Heart left ventricle (tissue), 13 donors: ENCODE data around the gene ZCCHC9.

Source experiments
- POLR2A ChIP-seq, 2 donors: fragments of 450-650 bp; IDR thresholded peaks; one replicate each; pipeline ENCODE4 v1.6.1; 2017; ENCODE audit warnings: antibody characterized with exemption in 2 of 2, mild to moderate bottlenecking in 2 of 2, moderate library complexity in 2 of 2
- TF ChIP-seq, protein P1 (sequence below), 12 donors: fragments of 200-600 bp; sonication (generic) in 4 of 12; IDR thresholded peaks; one replicate each; pipeline versions ENCODE4 v1.5.0 to v1.8.0; 2018 to 2022; ENCODE audit warnings: antibody characterized with exemption in 12 of 12, mild to moderate bottlenecking in 5 of 12
- donor health status: ischemic (EF 13 %, LVEDD 7.1; RV severe dilation, severe dysfunction).
- donor health status: DM: no; HTN: yes; CAD: no.
- donor health status: DM: no; HTN: no; CAD: no.
- donor health status: ischemic (EF 25% LVEDD 6.9; RV normal size, moderate dysfunction).
- donor health status: ischemic (EF 25% LVEDD 5.7; RV mildly dilated, moderate dysfunction).
- donor health status: ischemic (EF 35%, LVEDD 5.7; RV mildly dilated, moderate dysfunction).
- donor health status: nonischemic (EF 11% LVEDD 7.7; RV severe dilation, severe dysfunction).
- donor health status: DM: yes; HTN: yes; CAD: no.
- donor health status: PGD.
- donor health status: ischemic (EF 29% LVEDD 5.4; RV normal size, mild dysfunction).
- donor health status: nonischemic (EF 23%, LVEDD 6.1; RV moderate dilation, normal function).

- TF ChIP-seq, protein P1, sequence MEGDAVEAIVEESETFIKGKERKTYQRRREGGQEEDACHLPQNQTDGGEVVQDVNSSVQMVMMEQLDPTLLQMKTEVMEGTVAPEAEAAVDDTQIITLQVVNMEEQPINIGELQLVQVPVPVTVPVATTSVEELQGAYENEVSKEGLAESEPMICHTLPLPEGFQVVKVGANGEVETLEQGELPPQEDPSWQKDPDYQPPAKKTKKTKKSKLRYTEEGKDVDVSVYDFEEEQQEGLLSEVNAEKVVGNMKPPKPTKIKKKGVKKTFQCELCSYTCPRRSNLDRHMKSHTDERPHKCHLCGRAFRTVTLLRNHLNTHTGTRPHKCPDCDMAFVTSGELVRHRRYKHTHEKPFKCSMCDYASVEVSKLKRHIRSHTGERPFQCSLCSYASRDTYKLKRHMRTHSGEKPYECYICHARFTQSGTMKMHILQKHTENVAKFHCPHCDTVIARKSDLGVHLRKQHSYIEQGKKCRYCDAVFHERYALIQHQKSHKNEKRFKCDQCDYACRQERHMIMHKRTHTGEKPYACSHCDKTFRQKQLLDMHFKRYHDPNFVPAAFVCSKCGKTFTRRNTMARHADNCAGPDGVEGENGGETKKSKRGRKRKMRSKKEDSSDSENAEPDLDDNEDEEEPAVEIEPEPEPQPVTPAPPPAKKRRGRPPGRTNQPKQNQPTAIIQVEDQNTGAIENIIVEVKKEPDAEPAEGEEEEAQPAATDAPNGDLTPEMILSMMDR (IDR thresholded peaks at IDR 0.05): no peak
- no peak for TF ChIP-seq POLR2A (IDR thresholded peaks at IDR 0.05)
Measured at GRCh38 chr5:81251922-81252321, 49.5 kb upstream of the ZCCHC9 start.
